Stomach (tissue), 9 donors: ENCODE measurements around the gene FAM151A. TPM values are rescaled to one million over a fixed set of nuclear protein-coding genes. Genes with fewer than 3 reads are reported as not detected.
"Not testable (repeated sequence)": the region's sequence is repeated elsewhere in the genome, so short reads cannot be mapped to it uniquely, and the experiment has no call there.

Source experiments
- DNase-seq, 2 donors: peaks; one replicate each; pipeline versions ENCODE4 v3.0.0 to v3.0.0-alpha.2; 2013 to 2019
- H3K27ac ChIP-seq, 5 donors: fragments of 200-600 bp in 4 of 5; sonication (generic) in 4 of 5; one replicate each; pipeline ENCODE4 v1.5.1; 2013 to 2019; ENCODE audit warnings: mild to moderate bottlenecking in 1 of 5, moderate library complexity in 1 of 5
- H3K27me3 ChIP-seq, 3 donors: fragments of 200-600 bp; sonication (generic); one replicate each; pipeline ENCODE4 v1.5.1; 2017 to 2019; ENCODE audit warnings: mixed run types in 1 of 3
- H3K36me3 ChIP-seq, 4 donors: fragments of 200-600 bp; sonication (generic); 1 replicate in 3 of 4; 2 replicates in 1 of 4; pipeline ENCODE4 v1.5.1; 2016 to 2019
- H3K4me1 ChIP-seq, 4 donors: fragments of 200-600 bp; sonication (generic); one replicate each; pipeline ENCODE4 v1.5.1; 2016 to 2019
- H3K4me3 ChIP-seq, 4 donors: fragments of 200-600 bp; sonication (generic) in 3 of 4; one replicate each; pipeline ENCODE4 v1.5.1; 2016 to 2019; ENCODE audit warnings: mild to moderate bottlenecking in 1 of 4
- H3K9me3 ChIP-seq, 4 donors: fragments of 200-600 bp; sonication (generic); one replicate each; pipeline ENCODE4 v1.5.1; 2016 to 2019
- EP300 ChIP-seq: sonication (generic); formaldehyde crosslinking; IDR thresholded peaks from one replicate; pipeline ENCODE4 v1.6.1; 2017; ENCODE audit warnings: antibody characterized with exemption
- POLR2A ChIP-seq, 4 donors: fragments of 450-650 bp; IDR thresholded peaks; one replicate each; pipeline ENCODE4 v1.6.1; 2016; ENCODE audit warnings: antibody characterized with exemption in 4 of 4, control low read depth in 2 of 4, mild to moderate bottlenecking in 1 of 4, moderate library complexity in 1 of 4
- POLR2AphosphoS5 ChIP-seq, 3 donors: sonication (generic); formaldehyde crosslinking; IDR thresholded peaks; one replicate each; pipeline ENCODE4 v1.6.1; 2016; ENCODE audit warnings: antibody characterized with exemption in 3 of 3
- WGBS, 5 donors: extraction: QIAGEN DNeasy Blood & Tissue Kit in 3 of 5; methylation state at CpG; one replicate each; pipeline versions ENCODE4 v1.1.5 to v1.1.7; 2013 to 2018; 5-methylcytosine and 5-hydroxymethylcytosine counted together
- intact Hi-C: fragments of 100-400 bp; cut with DNase I; formaldehyde crosslinking; loops from one replicate; pipeline ENCODE4 v1.15.1; 2023; ENCODE audit warnings: low total_unique reads
- polyA plus RNA-seq, 3 donors: library from polyadenylated mRNA; stranded (reverse); fragments of 200-250 nt; gene quantifications; one replicate each; pipeline ENCODE4 v1.2.3, GENCODE V29; 2013
- total RNA-seq, 5 donors: library from RNA; depleted of rRNA; stranded (reverse); fragments of >200 nt; gene quantifications; one replicate each; pipeline versions ENCODE4 v1.1.0 to v1.2.3, GENCODE V29; 2014 to 2016
- TF ChIP-seq, protein P1 (sequence below), 7 experiments: fragments of 450-650 bp in 4 of 7; fragments of 200-600 bp in 3 of 7; sonication (generic) in 3 of 7; IDR thresholded peaks; one replicate each; pipeline ENCODE4 v1.5.1; 2016 to 2019; ENCODE audit warnings: antibody characterized with exemption in 7 of 7, control low read depth in 2 of 7, mild to moderate bottlenecking in 1 of 7
- donor health status: healthy with polysubstance abuse.
- donor health status: Bipolar disorder and iron deficiency.
- donor health status: healthy.

FAM151A gene
- total and polyA plus RNA-seq, 8 donors, result 0.15 to 0.73 (median 0.25) TPM; not detected in 5

DNA sequence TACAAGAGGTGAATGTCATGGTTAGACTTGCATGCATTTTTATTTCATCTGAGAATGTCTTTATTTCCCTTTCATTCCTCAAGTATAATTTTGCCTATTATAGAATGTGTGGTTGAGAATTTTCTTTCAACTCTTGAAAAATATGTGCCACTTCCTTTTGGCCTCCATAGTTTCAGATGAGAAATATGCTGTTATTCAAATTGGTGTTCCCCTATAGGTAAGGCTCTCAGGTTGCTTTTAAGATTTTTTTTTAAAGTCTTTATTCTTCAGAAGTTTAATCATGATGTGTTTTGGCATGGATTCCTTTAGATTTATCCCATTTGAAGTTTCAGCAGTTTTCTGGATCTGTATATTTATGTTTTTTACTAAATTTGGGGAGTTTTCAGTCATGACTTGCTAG lies 20.4 kb upstream of the FAM151A start:
- Histone ChIP-seq H3K9me3 (peaks cover 0 to 30% (median 18%) of the 10 kb centered on the region in 4 donors), H3K4me3 (no peak overlapping the region), H3K4me1 (peaks cover 0 to 19% (median 1%) of the 10 kb centered on the region in 4 donors), H3K36me3 (no peaks in the 10 kb centered on the region), H3K27me3 (no peaks in the 10 kb centered on the region), H3K27ac (no peak overlapping the region)
- TF ChIP-seq POLR2A (IDR thresholded peaks at IDR 0.05), result no peak
- TF ChIP-seq EP300, result no peak
- TF ChIP-seq POLR2AphosphoS5 (IDR thresholded peaks at IDR 0.05), result no peak
- TF ChIP-seq, protein P1, sequence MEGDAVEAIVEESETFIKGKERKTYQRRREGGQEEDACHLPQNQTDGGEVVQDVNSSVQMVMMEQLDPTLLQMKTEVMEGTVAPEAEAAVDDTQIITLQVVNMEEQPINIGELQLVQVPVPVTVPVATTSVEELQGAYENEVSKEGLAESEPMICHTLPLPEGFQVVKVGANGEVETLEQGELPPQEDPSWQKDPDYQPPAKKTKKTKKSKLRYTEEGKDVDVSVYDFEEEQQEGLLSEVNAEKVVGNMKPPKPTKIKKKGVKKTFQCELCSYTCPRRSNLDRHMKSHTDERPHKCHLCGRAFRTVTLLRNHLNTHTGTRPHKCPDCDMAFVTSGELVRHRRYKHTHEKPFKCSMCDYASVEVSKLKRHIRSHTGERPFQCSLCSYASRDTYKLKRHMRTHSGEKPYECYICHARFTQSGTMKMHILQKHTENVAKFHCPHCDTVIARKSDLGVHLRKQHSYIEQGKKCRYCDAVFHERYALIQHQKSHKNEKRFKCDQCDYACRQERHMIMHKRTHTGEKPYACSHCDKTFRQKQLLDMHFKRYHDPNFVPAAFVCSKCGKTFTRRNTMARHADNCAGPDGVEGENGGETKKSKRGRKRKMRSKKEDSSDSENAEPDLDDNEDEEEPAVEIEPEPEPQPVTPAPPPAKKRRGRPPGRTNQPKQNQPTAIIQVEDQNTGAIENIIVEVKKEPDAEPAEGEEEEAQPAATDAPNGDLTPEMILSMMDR (IDR thresholded peaks at IDR 0.05), result no peak
- no peak for DNase-seq
- intact Hi-C loops, result no loop called here

DNA sequence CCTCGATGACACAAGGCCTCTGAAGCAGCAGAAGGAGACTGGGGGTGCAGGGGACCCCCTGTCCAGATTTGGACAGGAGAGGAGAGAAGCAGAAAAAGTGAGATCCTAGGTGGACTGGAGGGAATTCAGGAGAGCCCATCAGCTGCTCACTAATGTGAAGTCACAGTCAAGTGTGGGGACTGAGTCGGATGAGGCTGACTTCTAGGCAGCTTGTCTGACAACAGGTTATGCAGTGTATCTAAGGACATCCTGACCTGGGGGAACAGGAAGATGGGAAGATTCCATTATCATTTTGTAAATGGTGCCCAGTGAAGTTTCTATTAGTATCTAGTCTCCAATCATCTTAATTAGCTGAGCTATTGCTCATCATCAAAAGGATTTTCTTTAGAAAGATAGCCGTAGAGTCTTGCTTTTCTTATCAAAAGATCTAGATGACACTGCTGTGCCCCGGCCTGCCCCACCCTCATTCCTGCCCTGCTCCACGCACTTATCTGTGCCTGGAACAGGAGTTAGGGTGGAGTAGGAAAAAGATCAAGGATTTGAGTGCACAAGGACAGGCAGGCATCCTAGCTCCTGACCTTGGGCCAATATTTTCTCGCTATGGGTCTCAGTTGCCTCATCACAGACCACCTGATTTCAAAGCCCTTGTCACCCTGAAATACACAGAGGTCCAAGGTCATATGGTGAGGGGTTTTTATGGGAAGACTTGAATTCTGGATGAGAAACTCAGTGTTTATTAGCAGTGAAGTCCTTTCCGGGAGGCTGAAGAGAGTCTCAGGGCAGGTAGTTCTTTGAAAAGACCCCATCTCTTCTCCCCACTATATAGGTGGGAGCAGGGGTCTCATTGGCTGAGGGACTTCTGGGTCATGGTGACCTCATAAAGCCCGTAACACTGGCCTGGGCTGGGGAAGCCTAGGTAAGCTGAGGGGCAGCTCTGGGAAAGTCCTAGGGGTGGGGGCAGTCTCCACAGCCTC lies 17.8 kb upstream of the FAM151A start, which contains the start of gene MROH7:
MROH7 (plus strand) TSS at position 924 of the 974 bp plus-strand sequence. CDS start 11,141 bp downstream, outside the sequence.
- no peak for DNase-seq
- 57 to 67% (median 59%) methylated on average over 8 of the region's 8 CpGs for WGBS, 5 donors
- intact Hi-C loops, result no loop called here
- Histone ChIP-seq H3K4me1 (peaks cover 0 to 6% (median 0%) of the 10 kb centered on the region in 4 donors), H3K27me3 (no peaks in the 10 kb centered on the region), H3K36me3 (peaks cover 0 to 3% (median 0%) of the 10 kb centered on the region in 4 donors), H3K27ac (no peak within 1 kb of the TSS), H3K4me3 (no peak within 1 kb of the TSS), H3K9me3 (peaks cover 0 to 30% (median 18%) of the 10 kb centered on the region in 4 donors)
- TF ChIP-seq, protein P1 (IDR thresholded peaks at IDR 0.05), result no peak
- TF ChIP-seq POLR2AphosphoS5 (IDR thresholded peaks at IDR 0.05) (no peak), POLR2A (IDR thresholded peaks at IDR 0.05) (no peak), EP300 (no peak)

GRCh38 chr1:54640361-54640760 lies 17.0 kb upstream of the FAM151A start:
- WGBS, 5 donors, result 61 to 65% (median 62%) methylated on average over 4 of the region's 4 CpGs
- TF ChIP-seq POLR2AphosphoS5 (IDR thresholded peaks at IDR 0.05), result no peak
- TF ChIP-seq EP300, result no peak
- intact Hi-C loops, result no loop called here
- Histone ChIP-seq H3K27me3 (no peaks in the 10 kb centered on the region), H3K9me3 (peaks cover 0 to 30% (median 18%) of the 10 kb centered on the region in 4 donors), H3K27ac (no peak overlapping the region), H3K4me1 (no peaks in the 10 kb centered on the region), H3K36me3 (peaks cover 0 to 11% (median 0%) of the 10 kb centered on the region in 4 donors), H3K4me3 (no peak overlapping the region)
- no peak for DNase-seq

GRCh38 chr1:54636461-54637446 lies 13.4 kb upstream of the FAM151A start:
- intact Hi-C loops, H3K27ac ChIP-seq: not testable (repeated sequence)
- 62 to 72% (median 70%) methylated on average over 12 to 14 of the region's 14 CpGs for WGBS, 5 donors

DNA sequence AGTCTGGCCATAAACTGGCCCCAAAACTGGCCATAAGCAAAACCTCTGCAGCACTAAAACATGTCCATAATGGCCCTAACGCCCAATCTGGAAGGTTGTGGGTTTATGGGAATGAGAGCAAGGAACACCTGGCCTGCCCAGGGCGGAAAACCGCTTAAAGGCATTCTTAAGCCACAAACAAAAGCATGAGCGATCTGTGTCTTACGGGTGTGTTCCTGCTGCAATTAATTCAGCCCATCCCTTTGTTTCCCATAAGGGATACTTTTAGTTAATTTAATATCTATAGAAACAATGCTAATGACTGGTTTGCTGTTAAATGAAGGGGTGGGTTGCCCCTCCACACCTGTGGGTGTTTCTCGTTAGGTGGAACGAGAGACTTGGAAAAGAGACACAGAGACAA lies 12.5 kb upstream of the FAM151A start:
- 83 to 96% (median 92%) methylated on average over 7 of the region's 7 CpGs for WGBS, 5 donors

More at GRCh38 chr1:54636461-54637446, 13.4 kb upstream of the FAM151A start:
- H3K9me3 ChIP-seq, H3K27me3 ChIP-seq, H3K4me1 ChIP-seq, H3K4me3 ChIP-seq, DNase-seq: not testable (repeated sequence)
- H3K36me3 ChIP-seq, result peaks cover 0 to 22% (median 2%) of the 10 kb centered on the region in 4 donors

More for the DNA sequence above, 12.5 kb upstream of the FAM151A start:
- DNase-seq, intact Hi-C loops, H3K4me3 ChIP-seq, H3K27me3 ChIP-seq, H3K27ac ChIP-seq, H3K9me3 ChIP-seq, H3K4me1 ChIP-seq: not testable (repeated sequence)
- peaks cover 0 to 22% (median 2%) of the 10 kb centered on the region in 4 donors for H3K36me3 ChIP-seq
